GM18499 (cell line): ENCODE results near the gene OPN3.
A peak's percentile ranks its signal among the peaks of the same experiment; 100 is the strongest.

ENCODE experiments used
- ATAC-seq: cut with Tn5 transposase; IDR thresholded peaks from one replicate; pipeline ENCODE4 v1.9.1; 2021; ENCODE audit warnings: moderate number of reproducible peaks; ENCODE audit not compliant: insufficient read depth, unreplicated experiment

The OPN3 gene

GRCh38 chr1:241647658-241648057 lies 7.5 kb upstream of the OPN3 start:
- no peak for ATAC-seq

- no peak for ATAC-seq
Observed at GRCh38 chr1:241646201-241646600, 6.0 kb upstream of the OPN3 start.

GRCh38 chr1:241645199-241645598 lies 5.0 kb upstream of the OPN3 start:
- ATAC-seq = no peak

- no peak for ATAC-seq
Observed at GRCh38 chr1:241644259-241644658, 4.1 kb upstream of the OPN3 start.

- no peak for ATAC-seq
Observed at GRCh38 chr1:241642593-241642944, 2.4 kb upstream of the OPN3 start.

GRCh38 chr1:241641773-241642592 lies 1.8 kb upstream of the OPN3 start:
- ATAC-seq = no peak

- ATAC-seq = no peak
Observed at GRCh38 chr1:241640867-241641622, 876 bp upstream of the OPN3 start.

GRCh38 chr1:241639623-241640148 lies 483 bp downstream of the OPN3 start:
- peak; percentile 19 for ATAC-seq

- ATAC-seq = no peak
Observed at GRCh38 chr1:241638909-241639622, 1.1 kb downstream of the OPN3 start.

GRCh38 chr1:241638099-241638682 lies 2.0 kb downstream of the OPN3 start:
- no peak for ATAC-seq

- no peak for ATAC-seq
Observed at GRCh38 chr1:241637604-241638003, 2.6 kb downstream of the OPN3 start.

- ATAC-seq = no peak
Observed at GRCh38 chr1:241637046-241637590, 3.1 kb downstream of the OPN3 start.

- no peak for ATAC-seq
Observed at GRCh38 chr1:241636291-241636690, 3.9 kb downstream of the OPN3 start.

- no peak for ATAC-seq
Observed at GRCh38 chr1:241635556-241636152, 4.5 kb downstream of the OPN3 start.

GRCh38 chr1:241632987-241633386 lies 7.2 kb downstream of the OPN3 start:
- no peak for ATAC-seq

- no peak for ATAC-seq
Observed at GRCh38 chr1:241631674-241632073, 8.5 kb downstream of the OPN3 start.

GRCh38 chr1:241630899-241631298 lies 9.3 kb downstream of the OPN3 start:
- no peak for ATAC-seq

- ATAC-seq = no peak
Observed at GRCh38 chr1:241630476-241630875, 9.7 kb downstream of the OPN3 start.

GRCh38 chr1:241630005-241630404 lies 10.2 kb downstream of the OPN3 start:
- ATAC-seq = no peak
